IMR-90 (cell line): ENCODE results near the gene F10.

ENCODE experiments used
- CEBPB ChIP-seq: IDR thresholded peaks from 2 replicates; pipeline ENCODE4 v1.6.1; 2012; ENCODE audit warnings: low read depth, low read length, improper control_type of control experiment
- CTCF ChIP-seq: conservative IDR thresholded peaks from 2 replicates; pipeline ENCODE4 v1.5.1; 2012; ENCODE audit warnings: mild to moderate bottlenecking, low read depth, low read length, improper control_type of control experiment
- ELK1 ChIP-seq: fragments of 150-350 bp; IDR thresholded peaks from 2 replicates; pipeline ENCODE4 v1.6.1; 2016; ENCODE audit warnings: low read depth, mild to moderate bottlenecking, low read length, moderate library complexity, borderline replicate concordance
- MAFK ChIP-seq: IDR thresholded peaks from 2 replicates; pipeline ENCODE4 v1.6.1; 2012; ENCODE audit warnings: low read depth, low read length, improper control_type of control experiment
- NFE2L2 ChIP-seq: fragments of 150-350 bp; IDR thresholded peaks from 2 replicates; pipeline ENCODE4 v1.6.1; 2016; ENCODE audit warnings: low read depth, mild to moderate bottlenecking, low read length
- POLR2A ChIP-seq: IDR thresholded peaks from 2 replicates; pipeline ENCODE4 v1.6.1; 2012; ENCODE audit warnings: mild to moderate bottlenecking, low read depth, low read length
- RCOR1 ChIP-seq: IDR thresholded peaks from 2 replicates; pipeline ENCODE4 v1.6.1; 2012; ENCODE audit warnings: mild to moderate bottlenecking, low read length, improper control_type of control experiment; ENCODE audit not compliant: insufficient replicate concordance
- RFX5 ChIP-seq: IDR thresholded peaks from 2 replicates; pipeline ENCODE4 v1.8.0; 2012; ENCODE audit warnings: low read depth, mild to moderate bottlenecking, low read length, moderate library complexity
- USF2 ChIP-seq: fragments of 150-350 bp; IDR thresholded peaks from 2 replicates; pipeline ENCODE4 v1.6.1; 2017; ENCODE audit warnings: mild to moderate bottlenecking, antibody characterized with exemption, low read length, low read depth

GRCh38 chr13:113160983-113161382 is 38.4 kb downstream of the F10 start:
- no peak for TF ChIP-seq CTCF
- TF ChIP-seq RCOR1, result no peak
- TF ChIP-seq MAFK, result no peak
- TF ChIP-seq ELK1, result no peak
- TF ChIP-seq RFX5, result no peak
- TF ChIP-seq CEBPB, result no peak
- TF ChIP-seq NFE2L2, result no peak
- TF ChIP-seq POLR2A, result no peak
- TF ChIP-seq USF2, result no peak
